IPS DF 4.7 (cell line): ENCODE measurements around the gene RPL36AL.
"Not testable (repeated sequence)": the region's sequence is repeated elsewhere in the genome, so short reads cannot be mapped to it uniquely, and the experiment has no call there.

Experiments
- DNase-seq: peaks from one replicate; pipeline ENCODE4 v3.0.0-alpha.2; 2013; ENCODE audit warnings: low spot score; ENCODE audit errors: extremely low read depth

Gene RPL36AL

DNA sequence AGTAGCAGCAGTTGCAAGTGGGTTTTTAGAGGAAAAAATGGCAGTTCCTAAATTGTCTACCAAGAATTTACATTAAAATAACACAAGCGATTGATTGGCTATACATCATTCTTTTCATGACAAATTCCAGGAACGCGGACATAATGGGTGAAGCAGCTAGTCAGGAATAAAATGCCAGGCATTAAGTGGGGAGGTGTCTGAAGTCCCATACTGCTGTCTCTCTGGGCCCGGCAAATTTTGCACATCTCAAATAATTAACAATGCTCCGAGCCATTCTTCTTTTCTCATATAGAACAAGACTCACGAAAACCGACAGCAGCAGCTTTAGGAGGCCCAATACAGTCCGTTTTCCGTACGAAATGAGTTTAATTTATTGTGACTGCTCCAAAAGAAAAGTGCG, 696 bp downstream of the RPL36AL start:
- DNase-seq = no peak

DNA sequence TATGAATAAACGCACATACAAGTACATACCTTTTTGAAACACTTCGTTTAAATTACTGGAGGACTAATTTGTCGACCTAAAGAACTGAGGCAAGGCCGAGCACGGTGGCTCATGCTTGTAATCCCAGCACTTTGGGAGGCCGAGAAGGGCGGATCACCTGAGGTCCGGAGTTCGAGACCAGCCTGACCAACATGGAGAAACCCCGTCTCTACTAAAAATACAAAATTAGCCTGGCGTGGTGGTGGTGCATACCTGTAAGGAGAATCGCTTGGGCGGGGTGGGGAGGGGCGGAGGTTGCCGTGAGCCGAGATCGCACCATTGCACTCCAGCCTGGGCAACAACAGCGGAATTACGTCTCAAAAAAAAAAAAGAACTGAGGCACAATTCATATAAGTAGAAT, 1.2 kb downstream of the RPL36AL start:
- not testable (repeated sequence) for DNase-seq

DNA sequence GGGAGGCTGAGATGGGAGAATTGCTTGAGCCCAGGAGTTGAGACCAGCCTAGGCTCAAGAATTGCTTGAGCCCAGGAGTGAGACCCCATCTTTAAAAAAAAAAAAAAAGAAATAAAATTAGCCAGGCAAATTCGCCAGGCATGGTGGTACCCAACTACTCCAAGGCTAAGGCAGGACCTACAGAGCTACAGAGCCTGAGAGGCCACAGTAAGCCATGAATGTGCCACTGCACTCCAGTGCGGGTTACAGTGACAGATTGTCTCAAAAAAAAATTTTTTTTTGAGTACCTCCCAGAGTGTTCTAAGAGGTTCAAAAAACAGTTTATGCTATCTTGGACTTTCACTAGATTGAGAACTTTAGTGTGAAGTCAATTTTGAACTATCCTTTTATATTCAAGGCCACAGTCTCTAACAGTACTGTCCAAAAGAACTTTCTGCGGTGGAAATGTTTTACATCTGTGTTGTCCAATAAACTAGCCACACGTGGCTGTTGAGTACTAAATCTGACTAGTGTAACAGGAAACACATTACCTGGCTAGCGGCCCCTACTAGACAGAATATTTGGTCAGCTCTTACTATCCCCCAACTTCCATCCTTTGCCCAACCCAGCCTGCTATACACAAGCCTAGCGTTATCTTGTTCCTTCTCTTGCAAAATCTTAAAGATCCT, 2.4 kb downstream of the RPL36AL start:
- DNase-seq = no peak

DNA sequence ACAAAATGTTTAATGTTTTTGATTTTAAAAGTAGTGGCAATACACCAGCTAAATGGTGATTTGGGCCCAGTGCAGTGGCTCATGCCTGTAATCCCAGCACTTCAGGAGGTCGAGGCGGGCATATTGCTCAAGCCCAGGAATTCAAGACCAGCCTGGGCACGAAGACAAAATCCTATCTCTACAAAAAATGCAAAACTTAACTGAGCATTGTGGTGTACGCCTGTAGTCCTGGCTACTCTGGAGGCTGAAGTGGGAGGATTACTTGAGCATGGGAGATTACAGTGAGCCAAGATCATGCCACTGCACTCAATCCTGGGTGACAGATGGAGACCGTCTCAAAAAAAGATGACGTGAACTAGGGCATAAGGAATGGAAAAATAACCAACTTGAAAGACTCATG, 4.7 kb downstream of the RPL36AL start:
- no peak for DNase-seq

DNA sequence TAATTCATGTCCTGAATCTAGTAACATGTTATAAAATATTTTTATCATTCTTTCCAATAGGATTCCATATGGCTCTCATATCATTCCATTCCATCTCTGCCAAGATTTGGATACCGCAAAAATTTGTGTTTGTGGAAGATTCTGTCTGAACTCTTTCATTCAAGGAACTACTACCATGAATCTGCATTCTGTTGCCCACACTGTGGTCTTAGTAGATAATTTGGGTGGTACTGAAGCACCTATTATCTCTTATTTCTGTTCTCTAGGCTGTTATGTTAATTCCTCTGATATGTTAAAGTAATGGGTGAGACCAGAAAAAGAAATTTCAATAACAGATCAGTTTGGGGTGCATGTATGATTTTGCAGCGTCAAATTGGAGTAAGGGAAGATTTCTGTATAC, 6.2 kb downstream of the RPL36AL start:
- DNase-seq = no peak

DNA sequence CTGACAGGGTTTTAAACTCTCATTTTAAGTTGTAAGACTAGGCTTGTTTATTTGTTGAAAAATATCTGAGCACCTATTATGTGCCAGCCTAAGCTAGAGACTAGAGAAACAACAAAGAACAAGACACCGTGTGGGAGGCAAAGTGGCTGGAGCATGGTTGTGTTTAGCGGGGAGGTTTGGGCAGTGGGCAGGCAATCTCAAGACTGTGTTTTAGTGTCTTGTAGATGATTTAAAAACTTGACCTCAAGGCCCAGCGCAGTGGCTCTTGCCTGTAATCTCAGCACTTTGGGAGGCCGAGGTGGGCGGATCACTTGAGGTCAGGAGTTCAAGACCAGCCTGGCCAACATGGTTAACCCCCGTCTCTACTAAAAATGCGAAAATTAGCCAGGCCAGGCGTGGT, 7.8 kb downstream of the RPL36AL start:
- DNase-seq = no peak

DNA sequence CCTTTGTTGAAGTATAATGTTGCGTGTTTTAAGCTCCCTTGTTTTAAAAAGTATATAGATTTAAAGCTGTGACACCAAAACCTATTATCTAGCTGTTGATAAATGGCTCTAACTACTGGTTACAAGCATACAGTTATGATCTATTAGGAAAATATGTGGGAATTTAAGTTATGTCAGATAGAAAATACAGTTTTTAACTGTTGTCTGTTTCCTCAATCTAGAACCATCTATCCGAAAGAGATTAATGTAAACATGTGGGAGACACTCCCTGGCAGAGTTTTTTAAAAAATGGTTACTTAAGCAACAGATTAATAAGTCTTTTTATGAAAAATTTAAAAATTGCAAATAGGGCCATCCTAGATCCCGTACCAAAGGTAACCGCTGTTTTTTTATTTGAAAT, 8.2 kb downstream of the RPL36AL start:
- DNase-seq = no peak

DNA sequence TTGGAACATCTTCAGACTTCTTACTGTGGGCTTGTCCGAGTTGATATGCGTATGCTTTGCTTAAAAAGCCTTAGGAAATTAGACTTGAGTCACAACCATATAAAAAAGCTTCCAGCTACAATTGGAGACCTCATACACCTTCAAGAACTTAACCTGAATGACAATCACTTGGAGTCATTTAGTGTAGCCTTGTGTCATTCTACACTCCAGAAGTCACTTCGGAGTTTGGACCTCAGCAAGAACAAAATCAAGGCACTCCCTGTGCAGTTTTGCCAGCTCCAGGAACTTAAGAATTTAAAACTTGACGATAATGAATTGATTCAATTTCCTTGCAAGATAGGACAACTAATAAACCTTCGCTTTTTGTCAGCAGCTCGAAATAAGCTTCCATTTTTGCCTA, 12.8 kb downstream of the RPL36AL start:
- no peak for DNase-seq

DNA sequence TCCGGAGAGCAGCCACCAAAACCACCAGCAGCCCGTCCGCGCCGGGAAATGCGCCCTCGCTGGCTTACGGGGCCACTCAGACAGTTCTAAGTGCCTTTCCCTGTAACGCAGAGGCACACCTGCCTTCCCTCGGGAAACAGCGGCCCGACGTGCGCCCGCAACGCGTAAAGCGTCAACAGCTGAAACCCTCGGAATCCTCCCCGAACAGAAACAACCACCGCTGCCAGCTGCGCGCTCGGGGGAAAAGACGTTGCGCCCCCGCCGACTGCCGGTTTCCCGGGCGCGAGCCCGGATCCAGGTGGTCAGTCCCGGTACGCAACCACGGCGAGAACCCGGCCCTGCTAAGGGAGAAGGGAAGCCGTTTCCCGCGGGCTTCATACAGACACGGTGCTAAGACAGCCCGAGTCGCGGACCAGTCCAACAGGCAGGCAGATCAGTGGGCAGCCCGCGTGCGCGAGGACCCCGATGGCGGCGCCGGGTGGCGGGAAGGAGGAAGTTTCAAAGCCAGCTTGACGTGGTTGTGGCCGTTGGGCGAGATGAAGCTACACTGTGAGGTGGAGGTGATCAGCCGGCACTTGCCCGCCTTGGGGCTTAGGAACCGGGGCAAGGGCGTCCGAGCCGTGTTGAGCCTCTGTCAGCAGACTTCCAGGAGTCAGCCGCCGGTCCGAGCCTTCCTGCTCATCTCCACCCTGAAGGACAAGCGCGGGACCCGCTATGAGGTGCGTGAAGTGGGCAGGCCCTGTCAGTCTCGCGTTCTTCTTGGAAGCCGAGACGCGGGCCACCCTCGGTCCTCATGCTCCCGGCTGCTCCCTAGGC, 21.7 kb downstream of the RPL36AL start, which contains the start of gene LRR1:
Gene LRR1 (plus strand): TSS at position 456 of the 816 bp plus-strand sequence. CDS start 81 bp downstream, at position 537.
- no peak for DNase-seq

DNA sequence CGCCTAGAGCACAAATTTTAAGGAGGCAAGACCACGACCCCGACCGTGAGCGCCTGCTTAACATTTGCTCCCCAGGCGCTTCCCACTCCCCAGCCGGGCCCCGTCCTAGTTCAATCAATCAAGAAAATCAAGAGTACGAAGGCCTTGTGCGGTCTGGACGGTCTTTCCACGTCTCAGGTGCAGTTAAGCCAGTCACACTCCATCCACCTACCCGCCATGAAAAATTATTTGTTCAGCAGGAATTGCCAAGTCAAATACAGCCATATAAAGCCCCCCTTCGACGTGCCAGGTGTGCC, 22.3 kb downstream of the RPL36AL start:
- DNase-seq = no peak

DNA sequence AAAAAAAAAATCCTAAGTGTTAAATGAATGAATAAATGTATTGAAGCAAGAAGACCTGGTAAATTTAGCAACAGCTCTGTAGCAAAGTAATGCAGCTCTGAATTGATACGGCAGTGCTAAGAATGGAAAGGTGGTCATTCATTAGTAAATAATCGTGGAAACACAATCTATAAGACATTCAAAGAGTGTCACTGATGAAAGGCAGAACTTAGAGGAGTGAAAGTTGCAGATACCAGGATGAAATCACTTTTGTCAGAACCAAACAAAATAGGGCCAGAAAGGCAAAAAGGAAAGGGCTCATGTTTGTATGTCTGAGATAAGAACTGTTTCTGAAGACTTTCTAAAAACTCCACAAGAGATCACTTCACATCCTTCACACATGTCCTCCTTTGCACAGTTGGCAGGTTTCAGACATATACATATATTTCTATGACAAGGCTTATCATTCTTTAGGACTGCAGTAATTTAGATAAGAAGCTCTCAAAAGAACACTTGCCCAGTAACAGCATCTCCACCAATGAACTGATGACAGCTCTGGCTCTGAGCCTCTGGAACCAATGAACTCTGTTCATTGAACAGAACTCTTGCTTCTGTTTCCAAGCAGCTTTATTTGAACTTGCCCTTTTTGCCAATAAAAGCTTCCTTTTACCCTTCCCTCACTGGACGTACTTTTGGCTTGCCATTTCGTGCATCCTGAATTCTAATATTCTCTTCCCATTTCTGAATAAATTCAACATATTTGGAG, 25.9 kb downstream of the RPL36AL start:
- DNase-seq = no peak

DNA sequence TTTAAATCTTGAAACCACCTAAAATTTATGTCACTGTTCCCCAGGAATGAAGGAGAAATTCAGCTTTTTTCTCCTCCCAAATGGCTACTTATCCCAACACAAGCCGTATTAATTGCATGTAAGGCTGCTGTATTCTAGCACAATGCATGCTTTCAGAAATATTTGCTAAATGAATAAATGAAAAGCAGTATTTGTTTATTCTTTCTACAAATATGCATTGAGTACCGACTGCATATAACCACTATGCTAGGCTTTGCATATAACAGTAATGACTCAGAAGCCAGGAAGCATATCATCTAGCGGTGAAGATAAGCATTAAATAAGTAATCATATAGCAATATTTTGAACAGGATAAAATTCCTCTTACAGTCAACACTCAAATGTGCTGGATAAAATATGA, 27.4 kb downstream of the RPL36AL start:
- no peak for DNase-seq

DNA sequence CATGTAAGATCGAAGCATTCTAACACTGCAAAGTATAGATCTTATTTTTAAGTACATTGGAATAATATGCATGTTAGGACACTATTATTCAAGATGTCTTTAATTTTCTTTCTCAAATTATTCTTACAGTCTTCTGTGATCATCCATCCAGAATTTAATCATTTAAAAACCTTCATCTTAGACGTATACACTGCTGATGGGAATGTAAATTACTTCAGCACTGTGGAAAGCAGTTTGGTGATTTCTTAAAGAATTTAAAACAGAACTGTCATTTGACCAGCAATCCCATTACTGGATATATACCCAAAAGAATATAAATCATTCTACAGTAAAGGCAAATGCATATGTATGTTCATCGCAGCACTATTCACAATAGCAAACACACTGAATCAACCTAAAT, 31.0 kb downstream of the RPL36AL start:
- DNase-seq = no peak

DNA sequence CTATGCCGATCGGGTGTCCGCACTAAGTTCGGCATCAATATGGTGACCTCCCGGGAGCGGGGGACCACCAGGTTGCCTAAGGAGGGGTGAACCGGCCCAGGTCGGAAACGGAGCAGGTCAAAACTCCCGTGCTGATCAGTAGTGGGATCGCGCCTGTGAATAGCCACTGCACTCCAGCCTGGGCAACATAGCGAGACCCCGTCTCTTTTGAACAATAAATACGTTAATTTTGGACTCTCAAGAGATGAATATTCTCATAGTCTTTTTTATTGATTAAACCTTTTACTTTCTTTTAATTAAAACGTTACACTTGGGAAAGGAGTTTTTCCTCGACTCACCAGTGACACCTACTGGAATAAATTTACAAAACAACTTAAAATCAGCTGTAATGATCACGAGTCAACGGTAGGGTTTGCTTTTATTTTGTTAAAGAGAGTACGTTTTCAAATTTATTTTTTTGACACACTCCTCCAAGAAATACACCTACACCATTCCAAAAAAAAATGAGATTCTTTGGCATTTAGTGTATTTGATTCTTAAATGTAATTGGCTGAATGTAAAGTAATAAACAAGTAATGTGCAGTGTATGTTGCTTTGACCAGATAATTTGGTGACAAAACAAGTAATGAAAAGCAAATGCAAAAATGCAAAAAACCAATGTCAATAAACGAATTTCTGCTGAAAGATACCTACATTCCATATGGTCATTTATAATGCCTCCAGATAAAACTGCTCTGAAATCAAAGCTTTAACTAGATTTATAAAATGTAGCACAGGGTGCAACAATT, 33.6 kb downstream of the RPL36AL start:
- DNase-seq = no peak

DNA sequence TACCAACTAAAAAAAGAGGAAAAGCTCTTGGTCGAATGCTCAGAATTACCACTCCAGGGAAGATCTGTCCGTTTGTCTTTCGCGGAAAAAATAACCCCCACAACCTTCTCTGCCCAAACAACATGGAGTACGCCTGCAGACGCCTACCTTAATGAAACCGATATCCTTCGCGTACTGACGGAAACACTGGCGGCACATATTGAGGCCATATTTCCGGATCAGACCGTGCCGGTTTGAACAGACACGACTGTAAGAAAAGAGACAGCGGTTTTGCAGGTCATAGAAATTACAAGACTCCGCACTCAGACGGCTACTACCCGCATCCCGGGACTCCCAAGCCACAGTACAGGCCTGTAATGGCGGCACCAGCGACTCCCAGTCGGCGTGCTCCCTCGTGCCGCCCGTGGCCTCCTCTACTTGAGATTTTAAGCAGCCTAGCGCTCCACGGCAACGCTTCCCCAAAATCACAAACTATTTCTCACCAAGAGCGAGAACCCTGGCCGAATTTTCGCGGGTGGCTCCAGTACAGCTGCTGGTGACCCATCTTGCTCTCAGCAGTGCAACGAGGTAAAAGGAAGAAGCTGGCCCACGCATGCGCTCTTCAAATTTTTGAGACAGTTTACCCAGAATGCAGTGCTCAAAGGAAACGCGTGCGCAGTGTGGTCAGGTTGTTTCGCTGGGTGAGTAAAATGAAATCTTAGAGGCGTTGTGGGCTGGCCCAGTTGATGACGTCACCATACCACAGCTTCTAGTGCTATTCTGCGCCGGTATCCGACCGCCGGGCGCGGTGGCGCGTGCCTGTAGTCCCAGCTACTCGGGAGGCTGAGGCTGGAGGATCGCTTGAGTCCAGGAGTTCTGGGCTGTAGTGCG, 34.4 kb downstream of the RPL36AL start, which contains the start of gene RPS29:
Gene RPS29 (minus strand): TSS at position 578 of the 870 bp plus-strand sequence. CDS start 34 bp downstream, at position 544.
- DNase-seq = peak; percentile 97

DNA sequence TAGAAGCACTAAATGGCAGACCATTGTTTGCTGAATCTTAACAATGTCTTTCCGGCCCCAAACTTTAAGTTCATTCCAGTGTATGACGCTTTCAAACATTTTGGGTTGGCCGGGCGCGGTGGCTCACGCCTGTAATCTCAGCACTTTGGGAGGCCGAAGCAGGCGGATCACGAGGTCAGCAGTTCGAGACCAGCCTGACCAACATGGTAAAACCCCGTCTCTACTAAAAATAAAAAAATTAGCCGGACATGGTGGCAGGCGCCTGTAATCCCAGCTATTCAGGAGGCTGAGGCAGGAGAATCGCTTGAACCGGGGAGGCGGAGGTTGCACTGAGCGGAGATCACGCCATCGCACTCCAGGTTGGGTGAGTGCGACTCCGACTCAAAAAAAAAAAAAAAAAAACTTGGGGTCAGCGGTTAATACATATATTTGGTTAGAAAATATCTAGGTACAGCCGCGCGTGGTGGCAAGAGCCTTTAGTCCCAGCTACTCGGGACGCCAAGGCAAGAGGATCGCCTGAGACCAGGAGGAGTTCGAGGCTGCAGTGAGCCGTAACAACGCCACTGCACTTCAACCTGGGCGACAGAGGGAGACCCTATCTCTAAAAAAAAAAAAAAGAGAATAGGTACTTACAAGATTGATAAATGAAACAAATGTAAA, 35.3 kb downstream of the RPL36AL start:
- not testable (repeated sequence) for DNase-seq

DNA sequence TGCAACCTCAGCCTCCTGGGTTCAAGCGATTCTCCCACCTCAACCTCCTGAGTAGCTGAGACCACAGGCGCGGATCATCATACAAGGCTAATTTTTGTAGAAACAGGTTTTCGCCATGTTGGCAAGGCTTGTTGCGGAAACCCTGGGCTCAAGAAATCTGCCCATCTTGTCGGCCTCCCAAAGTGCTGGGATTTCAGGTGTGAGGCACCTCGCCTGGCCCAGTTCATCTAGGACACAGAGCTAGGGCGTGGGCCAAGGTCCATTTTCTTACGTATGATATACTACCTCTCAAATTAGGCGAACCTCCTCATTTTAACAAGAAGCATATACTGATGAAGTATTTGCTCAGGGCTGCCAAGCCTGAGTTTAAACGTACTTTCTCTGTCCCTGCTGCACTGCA, 36.4 kb downstream of the RPL36AL start:
- no peak for DNase-seq

DNA sequence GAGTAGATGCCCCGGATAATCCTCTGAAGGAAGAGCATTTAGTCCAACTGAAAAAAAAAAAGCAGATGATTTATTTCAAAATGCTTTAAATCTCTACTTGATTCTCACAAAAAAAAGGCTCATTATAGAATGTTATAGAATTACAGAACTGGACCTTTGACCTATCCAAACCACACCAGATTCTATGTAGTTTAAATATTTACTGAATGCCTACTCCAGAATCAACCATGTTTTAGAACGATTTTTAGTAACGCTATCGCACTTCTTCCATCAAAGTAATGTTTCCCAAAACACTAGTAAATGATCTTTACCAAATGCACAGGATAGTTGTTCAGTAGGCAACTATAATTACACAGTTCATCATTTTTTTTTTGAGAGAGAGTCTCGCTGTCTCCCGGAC, 36.8 kb downstream of the RPL36AL start:
- no peak for DNase-seq

DNA sequence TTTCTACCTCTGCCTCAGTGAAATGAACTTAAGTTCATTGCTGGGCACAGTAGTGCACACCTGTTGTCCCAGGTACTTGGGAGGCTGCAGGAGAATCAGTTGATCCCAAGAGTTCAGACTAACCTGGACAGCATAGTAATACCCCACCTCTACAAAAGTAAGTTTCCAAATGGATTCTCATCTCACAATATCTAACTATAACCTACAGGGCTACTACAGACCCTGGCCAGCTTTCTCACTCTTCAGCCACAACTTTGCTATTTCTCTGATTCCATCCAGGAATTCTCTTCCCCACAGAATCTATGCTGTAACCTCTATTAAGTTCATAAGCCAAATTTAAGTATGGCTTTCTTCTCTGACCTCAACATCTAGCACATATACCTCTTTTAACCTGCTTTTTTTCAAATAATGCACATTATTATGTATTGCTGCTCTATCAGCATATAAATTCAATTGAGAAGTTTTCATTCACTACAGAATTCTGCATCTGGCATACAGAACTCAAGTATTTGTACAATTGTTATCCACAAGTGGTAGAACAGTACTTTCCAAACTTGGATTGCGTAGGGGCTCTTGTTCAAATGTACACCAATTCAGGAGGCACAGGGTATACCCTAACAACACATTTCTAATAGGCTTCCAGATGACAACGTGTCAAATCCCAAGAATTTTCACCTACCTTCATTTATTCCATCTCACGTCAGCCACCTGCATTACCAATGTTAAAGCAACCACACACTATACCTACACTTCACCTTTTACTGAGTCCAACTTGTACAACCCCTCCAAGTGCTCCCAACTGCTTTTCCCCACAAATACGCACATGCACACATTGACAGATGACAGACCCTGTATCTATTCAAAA, 38.1 kb downstream of the RPL36AL start:
- no peak for DNase-seq
